Umbilical cord (tissue), 2 donors: ENCODE data around the gene IMMP2L. TPM values are rescaled to one million over a fixed set of nuclear protein-coding genes. Genes with fewer than 3 reads are reported as not detected.

Source experiments
- DNase-seq: peaks from one replicate; pipeline ENCODE4 v3.0.0-alpha.2; 2015; ENCODE audit warnings: low spot score
- total RNA-seq: library from RNA; depleted of rRNA; stranded (reverse); fragments of >200 nt; gene quantifications from one replicate; pipeline ENCODE4 v1.2.3, GENCODE V29; 2014; ENCODE audit warnings: low replicate concordance; ENCODE audit not compliant: insufficient read depth

The IMMP2L gene
- total RNA-seq, 1 donor from 2014 or later, result 31.1 TPM

DNA sequence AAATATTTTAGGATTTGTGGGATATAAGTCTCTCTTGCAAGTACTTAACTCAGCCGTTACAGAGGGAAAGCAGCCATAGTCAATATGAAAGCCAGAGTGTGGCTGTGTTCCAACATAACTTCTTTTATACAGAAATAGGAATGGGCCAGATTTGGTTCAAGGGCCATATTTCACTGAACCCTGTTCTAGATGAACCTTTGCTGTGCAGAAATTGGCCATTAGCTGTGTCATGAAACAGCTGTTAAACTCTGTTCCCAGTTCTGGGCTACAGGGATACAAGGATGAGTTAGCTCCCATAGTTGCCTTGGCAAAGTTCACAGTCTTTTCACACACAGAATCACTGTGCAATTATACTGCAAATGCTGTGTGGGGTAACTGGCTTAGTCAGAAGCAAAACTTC, 685.3 kb downstream of the IMMP2L start:
- DNase-seq, result peak; percentile 87

DNA sequence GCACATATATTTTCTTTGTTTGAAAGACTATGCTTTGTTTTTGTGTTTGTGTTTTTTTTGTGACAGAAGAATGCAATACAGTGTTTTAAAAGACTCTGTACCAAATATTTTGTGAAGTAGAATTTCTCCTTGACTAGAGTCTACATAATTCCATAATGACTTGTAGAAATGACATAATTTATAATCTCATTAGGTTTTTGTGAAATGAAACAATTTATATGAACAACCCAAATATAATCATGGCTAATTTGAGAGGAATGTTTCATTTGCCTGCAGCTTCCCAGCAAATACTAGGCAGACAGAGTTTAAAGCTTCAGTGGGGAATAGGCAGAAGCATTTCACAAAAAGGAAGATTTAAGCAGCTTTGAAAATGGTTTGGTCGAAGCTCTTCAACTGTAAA, 686.9 kb downstream of the IMMP2L start:
- peak; percentile 36 for DNase-seq

DNA sequence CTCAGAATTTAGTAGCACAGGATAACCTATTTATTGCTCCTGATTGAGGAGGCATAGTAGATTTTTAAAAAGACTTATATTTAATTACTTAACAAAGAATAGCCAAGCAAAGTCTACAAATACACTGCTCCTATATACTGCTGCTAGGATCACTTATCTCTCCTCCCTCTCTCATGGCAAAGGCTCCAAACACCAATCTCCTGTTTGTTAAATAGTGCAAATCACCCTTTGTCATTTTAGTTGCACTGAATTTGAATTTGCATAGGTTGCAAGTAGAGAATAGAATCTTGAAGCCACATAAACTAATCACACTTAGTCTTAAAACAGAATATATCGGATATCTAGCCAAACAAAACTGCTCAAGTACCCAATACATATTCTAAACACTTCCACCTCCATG, 690.4 kb downstream of the IMMP2L start:
- DNase-seq, result no peak

GRCh38 chr7:110870926-110871325, 691.4 kb downstream of the IMMP2L start:
- DNase-seq, result no peak

GRCh38 chr7:110868458-110868857, 693.8 kb downstream of the IMMP2L start:
- DNase-seq, result no peak

- no peak for DNase-seq
Observed at GRCh38 chr7:110867771-110868170, 694.5 kb downstream of the IMMP2L start.

- no peak for DNase-seq
Observed at GRCh38 chr7:110863258-110863657, 699.0 kb downstream of the IMMP2L start.

GRCh38 chr7:110861163-110861562, 701.1 kb downstream of the IMMP2L start:
- no peak for DNase-seq

DNA sequence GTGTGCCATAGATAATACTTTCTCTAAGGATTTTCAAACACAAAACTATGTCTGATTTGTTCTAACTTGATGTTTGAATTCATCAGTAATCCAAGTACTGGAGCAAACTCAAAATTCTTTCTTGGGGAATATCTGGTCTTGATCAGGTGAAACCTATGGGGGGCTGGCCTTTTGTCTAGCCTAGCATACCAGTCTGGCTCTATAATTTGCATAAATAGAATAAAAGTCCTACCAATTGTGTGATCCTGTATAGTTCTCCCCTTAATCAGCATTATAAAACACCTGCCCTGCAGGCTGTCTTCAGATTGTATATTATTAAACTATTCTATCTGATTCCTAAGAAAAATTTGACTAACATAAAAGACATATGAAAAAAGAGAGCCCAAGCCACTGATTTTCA, 705.2 kb downstream of the IMMP2L start:
- no peak for DNase-seq

GRCh38 chr7:110856704-110857103, 705.6 kb downstream of the IMMP2L start:
- DNase-seq, result no peak

DNA sequence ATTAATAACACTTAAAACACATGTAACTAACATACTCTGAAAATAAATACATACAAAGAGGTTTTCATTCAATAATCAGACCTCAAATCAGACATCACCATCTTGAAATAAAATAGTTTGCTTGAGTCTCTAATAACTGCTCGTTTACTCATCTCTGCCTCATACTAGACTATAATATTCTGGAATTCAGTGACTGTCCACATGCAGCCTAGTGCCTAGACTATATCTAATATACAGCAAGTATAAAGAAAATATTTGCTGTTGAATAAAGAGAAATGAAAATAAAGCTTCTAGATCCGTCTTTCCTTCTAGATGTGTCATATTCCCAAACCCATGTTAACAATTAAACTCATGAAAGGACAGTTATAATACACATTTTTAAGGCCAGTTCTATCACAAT, 707.6 kb downstream of the IMMP2L start:
- no peak for DNase-seq

DNA sequence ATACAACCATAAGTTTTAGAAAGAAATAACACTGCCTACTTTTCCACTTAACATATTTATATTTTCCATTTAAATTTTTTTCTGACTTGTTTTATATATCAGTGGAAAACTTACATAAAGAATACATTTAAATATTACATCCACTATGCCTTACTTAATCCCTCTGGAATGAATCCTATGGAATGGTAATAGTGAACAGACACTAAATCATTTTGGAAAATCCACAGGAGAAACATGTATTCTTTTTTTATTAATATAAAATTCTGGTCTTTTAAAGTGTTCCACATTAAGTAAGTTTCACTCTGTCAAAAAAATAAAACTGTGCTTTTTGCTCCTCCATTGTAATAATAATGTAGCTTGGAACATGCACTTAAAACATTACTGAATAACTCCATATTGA, 708.1 kb downstream of the IMMP2L start:
- peak; percentile 52 for DNase-seq

GRCh38 chr7:110853263-110853662, 709.0 kb downstream of the IMMP2L start:
- no peak for DNase-seq

DNA sequence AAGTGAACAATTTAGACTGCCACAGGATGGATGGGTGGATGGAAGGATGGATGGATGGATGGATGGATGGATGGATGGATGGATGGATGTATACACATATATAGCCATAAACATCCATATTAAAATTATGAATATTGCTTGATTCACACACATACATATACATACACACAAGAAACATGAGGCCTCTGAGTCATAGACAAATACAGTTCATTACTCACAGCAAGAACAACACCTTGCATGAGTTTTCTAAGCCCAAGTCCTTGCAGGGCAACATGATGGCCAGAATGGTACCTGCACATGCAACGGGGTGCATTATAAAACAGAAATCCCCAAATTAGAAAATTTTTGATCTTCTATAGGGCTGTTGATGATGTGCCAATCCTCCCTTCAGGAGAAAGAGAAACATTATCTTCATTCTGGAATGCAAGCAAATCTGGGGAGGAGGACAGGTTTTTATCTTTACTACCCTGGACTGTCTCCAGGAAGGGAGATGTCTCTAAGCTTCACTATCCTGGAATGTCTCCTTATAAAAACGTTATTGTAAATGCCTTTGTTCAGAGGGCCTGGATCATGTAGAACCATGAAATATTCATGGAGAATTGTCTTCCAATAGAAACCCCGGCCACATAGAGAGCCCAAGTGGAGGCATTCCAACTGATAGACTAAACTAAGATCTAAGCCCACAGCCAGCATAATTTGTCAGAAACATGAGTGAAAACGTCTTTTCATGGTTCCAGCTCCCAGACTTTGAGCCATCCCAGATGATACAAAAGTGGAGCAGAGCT, 709.9 kb downstream of the IMMP2L start:
- peak; percentile 83 for DNase-seq

- no peak for DNase-seq
Observed at GRCh38 chr7:110850224-110850623, 712.1 kb downstream of the IMMP2L start.

GRCh38 chr7:110842796-110843195, 719.5 kb downstream of the IMMP2L start:
- no peak for DNase-seq

DNA sequence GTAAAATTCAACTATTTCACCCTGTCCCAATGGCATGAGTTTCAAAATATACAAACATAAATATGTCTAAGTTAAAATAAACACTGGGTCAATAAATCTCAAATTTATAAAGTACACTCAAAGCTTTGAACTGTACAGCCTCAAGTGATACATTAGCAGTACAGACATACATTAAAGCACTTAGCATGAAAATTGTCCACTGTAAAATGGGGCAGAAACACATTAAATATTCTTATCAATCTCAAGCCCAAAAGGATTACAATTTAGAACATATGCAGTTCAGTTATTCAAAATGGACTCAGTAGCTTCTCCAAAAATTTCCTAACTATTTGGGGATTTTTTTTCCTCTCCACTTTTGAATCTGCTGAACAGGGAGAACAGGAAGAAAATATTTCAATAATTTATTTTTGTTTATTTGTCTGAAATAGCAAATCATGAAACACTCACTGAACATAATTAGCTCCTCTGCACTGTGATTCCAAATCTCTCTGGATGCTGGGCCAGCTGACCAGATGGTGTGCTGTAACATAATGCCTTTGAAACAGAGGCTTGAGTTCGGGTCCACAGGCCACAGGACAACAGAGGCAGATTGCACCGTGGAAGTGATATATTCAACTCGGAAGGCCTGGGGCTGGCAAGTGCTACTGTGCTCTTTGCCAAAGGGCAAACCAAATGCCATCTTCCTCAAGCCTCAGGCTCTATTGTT, 720.3 kb downstream of the IMMP2L start:
- no peak for DNase-seq

- peak; percentile 31 for DNase-seq
Observed at GRCh38 chr7:110839866-110840265, 722.4 kb downstream of the IMMP2L start.

DNA sequence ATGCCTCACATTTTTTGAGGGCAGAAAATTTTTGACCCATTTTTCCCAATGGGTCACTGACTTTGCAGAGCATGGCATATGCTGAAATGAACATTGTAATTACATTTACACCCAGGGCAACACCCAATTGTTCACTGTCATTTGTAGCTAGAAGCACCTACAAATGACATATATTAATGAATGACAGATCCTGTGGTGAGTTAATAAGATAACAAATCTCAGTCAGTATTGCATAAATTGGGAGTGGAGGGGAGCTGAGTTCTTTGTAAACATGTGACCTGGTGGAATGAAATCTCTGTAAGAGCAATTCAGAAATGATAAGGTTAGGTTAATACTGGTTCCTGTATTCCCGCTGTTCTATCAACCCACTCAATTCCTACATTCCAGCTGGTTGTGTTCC, 726.4 kb downstream of the IMMP2L start:
- DNase-seq, result no peak

- no peak for DNase-seq
Observed at GRCh38 chr7:110835218-110835617, 727.1 kb downstream of the IMMP2L start.

DNA sequence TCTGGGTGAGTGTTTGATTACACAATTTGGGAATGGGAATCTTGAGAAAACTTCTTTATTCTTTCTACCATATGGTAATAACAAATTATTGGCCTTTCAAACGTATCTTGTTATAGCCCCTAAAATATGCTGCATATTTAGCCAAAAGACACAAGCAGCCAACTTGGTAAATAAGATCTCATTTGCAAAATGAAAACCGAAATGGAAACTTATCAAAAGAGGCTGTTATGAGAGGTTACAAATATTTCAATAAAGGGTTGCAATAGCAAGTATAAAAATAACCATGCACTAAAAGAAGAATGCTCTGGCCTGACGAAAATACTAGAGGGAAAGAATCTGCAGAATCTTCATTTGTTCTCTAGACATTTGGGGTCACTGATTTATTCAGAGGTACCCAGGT, 730.9 kb downstream of the IMMP2L start:
- DNase-seq, result no peak

DNA sequence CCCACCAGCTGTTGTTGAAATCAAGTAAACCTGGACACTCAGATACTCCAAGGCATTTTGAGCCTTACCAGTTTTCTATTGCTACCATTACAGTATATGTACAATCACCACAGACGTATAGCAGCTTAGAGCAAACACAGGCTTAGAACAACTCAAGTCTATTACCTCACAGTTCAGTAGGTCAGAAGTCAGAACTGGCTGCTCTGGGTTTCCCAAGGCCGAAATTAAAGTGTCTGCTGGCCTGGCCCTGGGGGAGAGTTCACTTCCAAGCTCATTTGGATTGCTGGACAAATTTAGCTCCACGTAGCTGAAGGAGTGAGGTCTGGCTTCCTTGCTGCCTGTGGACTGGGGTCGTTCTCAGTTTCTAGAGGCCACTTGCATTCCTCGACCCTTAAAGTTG, 731.5 kb downstream of the IMMP2L start:
- DNase-seq, result no peak

- DNase-seq, result no peak
Observed at GRCh38 chr7:110827936-110828335, 734.4 kb downstream of the IMMP2L start.
